ENCODE results near the gene ALOX5.

DNA sequence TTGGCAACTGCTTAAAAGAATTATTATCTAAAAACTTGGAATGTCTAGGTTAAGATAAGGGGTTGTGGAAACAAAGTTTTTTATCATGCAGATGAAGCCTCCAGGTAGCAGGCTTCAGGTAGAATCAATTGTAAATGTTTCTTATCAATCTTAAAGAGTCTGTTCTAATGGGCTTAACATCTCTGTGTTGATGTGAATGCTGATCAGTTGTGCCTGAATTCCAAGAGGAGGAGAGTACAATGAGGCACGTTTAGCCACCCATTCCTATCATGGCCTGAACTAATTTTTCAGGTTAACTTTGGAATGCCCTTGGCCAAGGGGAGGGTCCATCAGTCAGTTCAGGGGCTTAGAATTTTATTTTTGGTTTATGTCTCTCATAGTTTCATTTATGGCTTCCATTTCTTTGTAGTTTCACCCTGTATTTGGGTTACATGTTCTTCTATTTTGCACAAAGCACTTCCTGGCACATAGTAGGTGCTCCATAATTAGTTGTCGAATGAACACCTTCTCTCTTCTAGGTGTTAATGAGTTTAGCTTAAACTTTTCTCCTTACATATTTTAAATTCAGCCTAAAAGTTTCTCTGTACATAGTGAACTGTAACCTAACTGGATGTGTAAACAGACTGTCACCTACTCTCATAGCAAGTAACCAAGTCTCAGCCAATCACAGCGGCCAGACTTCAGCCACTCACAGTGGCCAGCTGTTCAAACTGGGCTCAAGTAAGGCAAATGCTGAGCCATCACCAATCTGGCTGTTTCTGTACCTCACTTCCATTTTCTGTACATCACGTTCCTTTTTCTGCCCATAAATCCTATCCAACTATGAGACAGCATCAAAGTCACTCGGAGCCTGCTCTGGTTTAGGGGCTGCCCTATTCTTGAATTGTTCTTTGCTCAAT, 34.7 kb downstream of the ALOX5 start:
- TF ChIP-seq, protein P1, sequence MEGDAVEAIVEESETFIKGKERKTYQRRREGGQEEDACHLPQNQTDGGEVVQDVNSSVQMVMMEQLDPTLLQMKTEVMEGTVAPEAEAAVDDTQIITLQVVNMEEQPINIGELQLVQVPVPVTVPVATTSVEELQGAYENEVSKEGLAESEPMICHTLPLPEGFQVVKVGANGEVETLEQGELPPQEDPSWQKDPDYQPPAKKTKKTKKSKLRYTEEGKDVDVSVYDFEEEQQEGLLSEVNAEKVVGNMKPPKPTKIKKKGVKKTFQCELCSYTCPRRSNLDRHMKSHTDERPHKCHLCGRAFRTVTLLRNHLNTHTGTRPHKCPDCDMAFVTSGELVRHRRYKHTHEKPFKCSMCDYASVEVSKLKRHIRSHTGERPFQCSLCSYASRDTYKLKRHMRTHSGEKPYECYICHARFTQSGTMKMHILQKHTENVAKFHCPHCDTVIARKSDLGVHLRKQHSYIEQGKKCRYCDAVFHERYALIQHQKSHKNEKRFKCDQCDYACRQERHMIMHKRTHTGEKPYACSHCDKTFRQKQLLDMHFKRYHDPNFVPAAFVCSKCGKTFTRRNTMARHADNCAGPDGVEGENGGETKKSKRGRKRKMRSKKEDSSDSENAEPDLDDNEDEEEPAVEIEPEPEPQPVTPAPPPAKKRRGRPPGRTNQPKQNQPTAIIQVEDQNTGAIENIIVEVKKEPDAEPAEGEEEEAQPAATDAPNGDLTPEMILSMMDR (IDR thresholded peaks at IDR 0.05; ENCODE audit: low read length): no peak
- TF ChIP-seq EZH2 (optimal IDR thresholded peaks at IDR 0.05; ENCODE audit: low read depth, low read length): no peak
